IMR-90 (cell line): ENCODE measurements around the gene BTF3. TPM values are rescaled to one million over a fixed set of nuclear protein-coding genes. Genes with fewer than 3 reads are reported as not detected.
A peak's percentile ranks its signal among the peaks of the same experiment; 100 is the strongest.

Experiments used
- ATAC-seq: fragments of 200-7000 bp; cut with Tn5 transposase; 2 replicates; pipeline ENCODE4 v1.9.1; 2020; ENCODE audit warnings: low read depth, mild to moderate bottlenecking, moderate library complexity
- BruUV-seq: library from RNA; stranded (reverse); fragments of 400-500 nt; replicated peaks from 2 replicates; lab custom pipeline; 2021; lab: Mats Ljungman, UMichigan
- CTCF ChIA-PET: fragments of 300-600 bp; formaldehyde crosslinking; extraction: SDS; loops from one replicate; lab custom pipeline; 2021; ENCODE audit warnings: antibody characterized with exemption; lab: Yijun Ruan, JAX
- POLR2A ChIA-PET: fragments of 300-600 bp; sonication (Branson Sonifier 250); formaldehyde crosslinking; loops from one replicate; lab custom pipeline; 2022; ENCODE audit warnings: antibody characterized with exemption; ENCODE audit not compliant: unreplicated experiment; lab: Charles Lee
- DNase-seq: peaks from one replicate; pipeline ENCODE4 v3.0.0; 2013
- H2AFZ ChIP-seq: replicated peaks from 2 replicates; pipeline ENCODE3; 2013; ENCODE audit warnings: low read length, mild to moderate bottlenecking; ENCODE audit not compliant: poor library complexity
- H2AK5ac ChIP-seq: 2 replicates; pipeline ENCODE4 v1.6.1; 2013; ENCODE audit warnings: low read depth, low read length, inconsistent platforms
- H2AK9ac ChIP-seq: replicated peaks from 2 replicates; pipeline ENCODE3; 2013; ENCODE audit warnings: mild to moderate bottlenecking, low read depth, low read length, moderate library complexity; ENCODE audit not compliant: poor library complexity
- H2BK120ac ChIP-seq: 2 replicates; pipeline ENCODE4 v1.6.1; 2013; ENCODE audit warnings: low read depth, low read length, inconsistent platforms
- H2BK15ac ChIP-seq: 3 replicates; pipeline ENCODE4 v1.6.1; 2013; ENCODE audit warnings: low read depth, low read length, inconsistent platforms
- H2BK20ac ChIP-seq: 2 replicates; pipeline ENCODE4 v1.6.1; 2013; ENCODE audit warnings: low read depth, mild to moderate bottlenecking, inconsistent platforms, low read length, moderate library complexity
- H2BK5ac ChIP-seq: 2 replicates; pipeline ENCODE4 v1.6.1; 2013; ENCODE audit warnings: mild to moderate bottlenecking, low read depth, low read length, inconsistent platforms; ENCODE audit not compliant: poor library complexity, severe bottlenecking
- H3K14ac ChIP-seq: replicated peaks from 2 replicates; pipeline ENCODE4 v1.6.1; 2013; ENCODE audit warnings: low read depth, low read length, inconsistent platforms
- H3K18ac ChIP-seq: 2 replicates; pipeline ENCODE4 v1.6.1; 2013; ENCODE audit warnings: low read depth, low read length, control low read depth
- H3K23ac ChIP-seq: 2 replicates; pipeline ENCODE4 v1.6.1; 2013; ENCODE audit warnings: low read depth, low read length, inconsistent platforms
- H3K27ac ChIP-seq: 2 replicates; pipeline ENCODE4 v1.5.1; 2013; ENCODE audit warnings: mild to moderate bottlenecking, control low read depth, low read length; ENCODE audit not compliant: insufficient read depth
- H3K27me3 ChIP-seq: 2 replicates; pipeline ENCODE4 v1.6.1; 2013; ENCODE audit warnings: low read length; ENCODE audit not compliant: control insufficient read depth, insufficient read depth
- H3K36me3 ChIP-seq: 2 replicates; pipeline ENCODE4 v1.6.1; 2013; ENCODE audit warnings: low read length, mixed read lengths; ENCODE audit not compliant: control insufficient read depth, insufficient read depth
- H3K4ac ChIP-seq: 2 replicates; pipeline ENCODE4 v1.6.1; 2013; ENCODE audit warnings: low read depth, low read length, inconsistent platforms
- H3K4me1 ChIP-seq: 2 replicates; pipeline ENCODE4 v1.6.1; 2013; ENCODE audit warnings: low read length, mixed read lengths; ENCODE audit not compliant: control insufficient read depth, insufficient read depth
- H3K4me2 ChIP-seq: 2 replicates; pipeline ENCODE4 v1.6.1; 2013; ENCODE audit warnings: low read depth, mild to moderate bottlenecking, control low read depth, low read length, moderate library complexity
- H3K4me3 ChIP-seq: 2 replicates; pipeline ENCODE4 v1.5.1; 2013; ENCODE audit warnings: low read depth, mild to moderate bottlenecking, control low read depth, low read length, moderate library complexity; ENCODE audit not compliant: insufficient read depth
- H3K56ac ChIP-seq: 2 replicates; pipeline ENCODE4 v1.6.1; 2013; ENCODE audit warnings: low read length, inconsistent platforms; ENCODE audit not compliant: insufficient read depth; ENCODE audit errors: extremely low read depth
- H3K79me1 ChIP-seq, 2 experiments: 2 replicates each; pipeline ENCODE4 v1.6.1; 2013; ENCODE audit warnings: low read length in 2 of 2, inconsistent platforms in 1 of 2, low read depth in 1 of 2
- H3K9ac ChIP-seq: 2 replicates; pipeline ENCODE4 v1.6.1; 2013; ENCODE audit warnings: low read depth, low read length, control low read depth
- H3K9me1 ChIP-seq: 2 replicates; pipeline ENCODE4 v1.6.1; 2013; ENCODE audit warnings: low read length, inconsistent platforms; ENCODE audit not compliant: insufficient read depth
- H3K9me3 ChIP-seq: 2 replicates; pipeline ENCODE4 v1.6.1; 2013; ENCODE audit warnings: low read length; ENCODE audit not compliant: control insufficient read depth, insufficient read depth
- H4K20me1 ChIP-seq: 2 replicates; pipeline ENCODE4 v1.6.1; 2013; ENCODE audit warnings: low read length, inconsistent platforms; ENCODE audit not compliant: insufficient read depth
- H4K5ac ChIP-seq: 2 replicates; pipeline ENCODE4 v1.6.1; 2013; ENCODE audit warnings: mild to moderate bottlenecking, low read depth, low read length, control low read depth
- H4K8ac ChIP-seq, 2 experiments: 2 replicates each; pipeline ENCODE4 v1.6.1; 2013; ENCODE audit warnings: low read depth in 2 of 2, low read length in 2 of 2, control low read depth in 1 of 2, inconsistent platforms in 1 of 2
- H4K91ac ChIP-seq: 2 replicates; pipeline ENCODE4 v1.6.1; 2013; ENCODE audit warnings: low read depth, low read length, inconsistent platforms; ENCODE audit not compliant: insufficient read depth
- BHLHE40 ChIP-seq: fragments of 150-350 bp; IDR thresholded peaks from 2 replicates; pipeline ENCODE4 v1.6.1; 2016; ENCODE audit warnings: mild to moderate bottlenecking, low read depth, low read length
- CEBPB ChIP-seq: IDR thresholded peaks from 2 replicates; pipeline ENCODE4 v1.6.1; 2012; ENCODE audit warnings: low read depth, low read length, improper control_type of control experiment
- CHD1 ChIP-seq: IDR thresholded peaks from 2 replicates; pipeline ENCODE4 v1.6.1; 2012; ENCODE audit warnings: low read depth, low read length, improper control_type of control experiment
- ELK1 ChIP-seq: fragments of 150-350 bp; IDR thresholded peaks from 2 replicates; pipeline ENCODE4 v1.6.1; 2016; ENCODE audit warnings: low read depth, mild to moderate bottlenecking, low read length, moderate library complexity, borderline replicate concordance
- MAZ ChIP-seq: IDR thresholded peaks from 2 replicates; pipeline ENCODE4 v1.6.1; 2012; ENCODE audit warnings: low read depth, mild to moderate bottlenecking, low read length, improper control_type of control experiment, moderate library complexity, borderline replicate concordance
- MXI1 ChIP-seq: IDR thresholded peaks from 2 replicates; pipeline ENCODE4 v1.6.1; 2012; ENCODE audit warnings: low read depth, mild to moderate bottlenecking, low read length, moderate library complexity, borderline replicate concordance
- NFE2L2 ChIP-seq: fragments of 150-350 bp; IDR thresholded peaks from 2 replicates; pipeline ENCODE4 v1.6.1; 2016; ENCODE audit warnings: low read depth, mild to moderate bottlenecking, low read length
- RAD21 ChIP-seq: IDR thresholded peaks from 2 replicates; pipeline ENCODE4 v1.6.1; 2012; ENCODE audit warnings: low read length, improper control_type of control experiment
- RCOR1 ChIP-seq: IDR thresholded peaks from 2 replicates; pipeline ENCODE4 v1.6.1; 2012; ENCODE audit warnings: mild to moderate bottlenecking, low read length, improper control_type of control experiment; ENCODE audit not compliant: insufficient replicate concordance
- RFX5 ChIP-seq: IDR thresholded peaks from 2 replicates; pipeline ENCODE4 v1.8.0; 2012; ENCODE audit warnings: low read depth, mild to moderate bottlenecking, low read length, moderate library complexity
- SMC3 ChIP-seq: fragments of 150-350 bp; IDR thresholded peaks from 2 replicates; pipeline ENCODE4 v1.6.1; 2016; ENCODE audit warnings: low read depth, mild to moderate bottlenecking, antibody characterized with exemption, low read length, moderate library complexity
- USF2 ChIP-seq: fragments of 150-350 bp; IDR thresholded peaks from 2 replicates; pipeline ENCODE4 v1.6.1; 2017; ENCODE audit warnings: mild to moderate bottlenecking, antibody characterized with exemption, low read length, low read depth
- WGBS, 2 experiments: methylation state at CpG; one replicate each; pipeline versions ENCODE4 v1.1.5 to v1.1.7; 2013; ENCODE audit warnings: missing lambda C conversion rate in 2 of 2; ENCODE audit not compliant: insufficient read length in 1 of 2; ENCODE audit errors: extremely low coverage in 2 of 2; 5-methylcytosine and 5-hydroxymethylcytosine counted together
- dilution Hi-C: fragments of 300-500 bp; cut with HindIII; formaldehyde crosslinking; loops from one replicate; pipeline ENCODE4 v1.14.3; 2018; ENCODE audit warnings: low sequenced_read_pairs; ENCODE audit not compliant: unreplicated experiment
- in situ Hi-C: fragments of 300-500 bp; cut with MboI; formaldehyde crosslinking; loops from 3 replicates; pipeline ENCODE4 v1.14.3; 2019; ENCODE audit warnings: low sequenced_read_pairs, inconsistent platforms, mixed read lengths
- intact Hi-C: fragments of 100-400 bp; cut with micrococcal nuclease; formaldehyde crosslinking; loops from 2 replicates; pipeline ENCODE4 v1.10.0; 2022
- polyA plus RNA-seq, 3 experiments: library from polyadenylated mRNA; depleted of rRNA; stranded (reverse); fragments of >200 nt; gene quantifications; 2 replicates each; pipeline ENCODE4 v1.2.3, GENCODE V29; 2012; ENCODE audit warnings: low replicate concordance in 1 of 3
- total RNA-seq: library from RNA; depleted of rRNA; stranded (reverse); fragments of >200 nt; gene quantifications from 2 replicates; pipeline ENCODE4 v1.2.3, GENCODE V29; 2012

BTF3 gene
- total and polyA plus RNA-seq, 2 of the 4 experiments (the other 2 are of a cell fraction), result 225 to 443 TPM

- TF ChIP-seq SMC3, result no peak
Observed at GRCh38 chr5:73497497-73498056, 665 bp upstream of the BTF3 start (continued).

DNA sequence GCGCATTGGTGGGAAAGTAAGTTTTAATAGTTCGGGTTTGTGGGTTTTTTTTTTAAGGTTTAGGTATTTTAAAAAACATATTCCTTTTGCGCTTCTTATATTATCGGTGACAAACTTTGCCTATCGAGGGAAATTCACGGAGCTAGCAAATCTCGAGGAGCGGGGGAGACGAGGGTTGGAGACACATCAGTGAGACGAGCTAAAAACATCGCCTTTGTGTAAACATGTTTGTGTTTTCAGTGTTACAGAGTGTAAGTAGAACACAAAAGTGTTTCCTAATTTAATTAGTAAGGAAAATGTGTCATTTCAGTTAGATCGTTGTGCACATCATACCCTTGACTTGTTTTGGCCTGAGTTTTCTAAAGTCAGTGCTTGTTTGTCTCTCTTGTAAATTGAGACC, 945 bp downstream of the BTF3 start:
- peak overlapping the region; percentile 79 for H3K4me3 ChIP-seq
- H4K20me1 ChIP-seq, result peaks cover 24% of the 10 kb centered on the region
- H3K14ac ChIP-seq, result peak overlapping the region; percentile 88
- peak overlapping the region; percentile 74 for H3K23ac ChIP-seq
- H3K18ac ChIP-seq, result no peak overlapping the region
- H2BK20ac ChIP-seq, result no peak overlapping the region
- peak overlapping the region; percentile 91; the same call in 1 of the 2 replicates for H2AK5ac ChIP-seq
- H3K36me3 ChIP-seq, result peaks cover 11% of the 10 kb centered on the region
- ChIA-PET CTCF (interaction anchor here (0.6 kb wide), 1 partner anchor 27 kb away, joined by 4 read pairs; no protein-coding TSS in a partner anchor), POLR2A (interaction anchor here (0.7 kb wide), 1 partner anchor 1136 kb away, joined by 3 read pairs; no protein-coding TSS in a partner anchor)
- no peaks in the 10 kb centered on the region for H3K27me3 ChIP-seq
- H3K27ac ChIP-seq, result peak overlapping the region; percentile 19; the same call in 1 of the 2 replicates
- no peak overlapping the region for H4K91ac ChIP-seq
- H2AFZ ChIP-seq, result no peak overlapping the region
- H3K9me3 ChIP-seq, result no peaks in the 10 kb centered on the region
- peak overlapping the region; percentile 82; the same call in 1 of the 2 replicates for H4K5ac ChIP-seq
- no peak overlapping the region for H2AK9ac ChIP-seq
- peak overlapping the region; percentile 84 for H2BK5ac ChIP-seq
- H3K9me1 ChIP-seq, result peaks cover 2% of the 10 kb centered on the region; the same call in 1 of the 2 replicates
- intact Hi-C loops, result no loop called here
- DNase-seq (no peak), ATAC-seq (no peak)
- peak overlapping the region; percentile 69 for H3K56ac ChIP-seq
- in situ Hi-C loops, result no loop called here
- H3K9ac ChIP-seq, result peak overlapping the region; percentile 81
- H2BK15ac ChIP-seq, result no peak overlapping the region
- H3K4me1 ChIP-seq, result peaks cover 2% of the 10 kb centered on the region; the same call in 1 of the 2 replicates
- peaks cover 12 to 30% of the 10 kb centered on the region in 2 experiments for H3K79me1 ChIP-seq
- H3K4me2 ChIP-seq, result peak overlapping the region; percentile 100
- peak overlapping the region; percentile 35 to 94; a peak in 3 of 4 replicates for H4K8ac ChIP-seq
- dilution Hi-C loops, result no loop called here
- no TSS peak for BruUV-seq
- peak overlapping the region; percentile 89; the same call in 1 of the 2 replicates for H3K4ac ChIP-seq
- no peak overlapping the region for H2BK120ac ChIP-seq
- 0% methylated on average over 4 of the region's 12 CpGs; no CpG with 5 or more reads in 1 of the 2 experiments for WGBS, 2 experiments
- no peak for TF ChIP-seq BHLHE40
- TF ChIP-seq MAZ, result no peak
- TF ChIP-seq MXI1, result no peak
- no peak for TF ChIP-seq ELK1
- TF ChIP-seq RFX5, result no peak
- TF ChIP-seq RCOR1, result no peak
- TF ChIP-seq RAD21, result no peak
- no peak for TF ChIP-seq SMC3
- TF ChIP-seq USF2, result no peak
- no peak for TF ChIP-seq CHD1
- TF ChIP-seq NFE2L2, result no peak
- no peak for TF ChIP-seq CEBPB
